SK-N-SH treated with all-trans-retinoic acid at 6 μM for 48 hours (cell line): Measurements from ENCODE around the gene SLK.

Source experiments
- ATAC-seq: fragments of 200-7000 bp; cut with Tn5 transposase; 3 replicates; pipeline ENCODE4 v1.9.1; 2020; ENCODE audit warnings: mild to moderate bottlenecking, moderate library complexity
- ARNTL ChIP-seq: fragments of 450-650 bp; formaldehyde crosslinking; IDR thresholded peaks from 2 replicates; pipeline ENCODE4 v1.5.0; 2020; ENCODE audit warnings: low read depth, mild to moderate bottlenecking, moderate library complexity, borderline replicate concordance
- CREB5 ChIP-seq: fragments of 250-450 bp; sonication (Bioruptor Pico); IDR thresholded peaks from 2 replicates; pipeline ENCODE4 v1.5.1; 2020; ENCODE audit warnings: low read depth, mild to moderate bottlenecking, moderate library complexity
- CSDC2 ChIP-seq: fragments of 250-450 bp; sonication (Bioruptor Pico); IDR thresholded peaks from 2 replicates; pipeline ENCODE4 v1.5.0; 2020; ENCODE audit warnings: mild to moderate bottlenecking, moderate library complexity
- CSRNP3 ChIP-seq: fragments of 250-450 bp; sonication (Bioruptor Pico); IDR thresholded peaks from 2 replicates; pipeline ENCODE4 v1.5.1; 2021; ENCODE audit warnings: mild to moderate bottlenecking, moderate library complexity
- ESRRG ChIP-seq: fragments of 250-450 bp; sonication (Bioruptor Pico); IDR thresholded peaks from 2 replicates; pipeline ENCODE4 v1.6.1; 2021; ENCODE audit warnings: mild to moderate bottlenecking
- GLIS3 ChIP-seq: fragments of 250-450 bp; sonication (Bioruptor Pico); IDR thresholded peaks from 2 replicates; pipeline ENCODE4 v1.5.0; 2020; ENCODE audit warnings: mild to moderate bottlenecking, moderate library complexity
- ISL1 ChIP-seq: fragments of 250-450 bp; sonication (Bioruptor Pico); IDR thresholded peaks from 2 replicates; pipeline ENCODE4 v2.1.2; 2022; ENCODE audit warnings: mild to moderate bottlenecking, moderate library complexity
- OSR1 ChIP-seq: fragments of 250-450 bp; sonication (Bioruptor Pico); IDR thresholded peaks from 2 replicates; pipeline ENCODE4 v1.8.0; 2022; ENCODE audit warnings: moderate library complexity, mild to moderate bottlenecking, inconsistent platforms
- PATZ1 ChIP-seq: fragments of 250-450 bp; sonication (Bioruptor Pico); IDR thresholded peaks from 2 replicates; pipeline ENCODE4 v1.8.0; 2020; ENCODE audit warnings: mild to moderate bottlenecking, moderate library complexity, borderline replicate concordance
- POU6F1 ChIP-seq: fragments of 250-450 bp; sonication (Bioruptor Pico); IDR thresholded peaks from 2 replicates; pipeline ENCODE4 v1.8.0; 2021; ENCODE audit warnings: low read depth, mild to moderate bottlenecking, moderate library complexity, borderline replicate concordance
- PPARA ChIP-seq: fragments of 250-450 bp; sonication (Bioruptor Pico); IDR thresholded peaks from 2 replicates; pipeline ENCODE4 v1.5.0; 2020; ENCODE audit warnings: mild to moderate bottlenecking, borderline replicate concordance
- RARB ChIP-seq: fragments of 250-450 bp; sonication (Bioruptor Pico); IDR thresholded peaks from 2 replicates; pipeline ENCODE4 v1.8.0; 2021; ENCODE audit warnings: mild to moderate bottlenecking, moderate library complexity
- TCF4 ChIP-seq: fragments of 250-450 bp; sonication (Bioruptor Pico); IDR thresholded peaks from 2 replicates; pipeline ENCODE4 v1.8.0; 2021; ENCODE audit warnings: mild to moderate bottlenecking, moderate library complexity, borderline replicate concordance
- TOX ChIP-seq: fragments of 250-450 bp; sonication (Bioruptor Pico); IDR thresholded peaks from 2 replicates; pipeline ENCODE4 v1.8.0; 2021; ENCODE audit warnings: mild to moderate bottlenecking, moderate library complexity, borderline replicate concordance
- TSHZ2 ChIP-seq: fragments of 250-450 bp; sonication (Bioruptor Pico); IDR thresholded peaks from 2 replicates; pipeline ENCODE4 v1.5.0; 2020; ENCODE audit warnings: mild to moderate bottlenecking, moderate library complexity
- ZNF565 ChIP-seq: fragments of 450-650 bp; formaldehyde crosslinking; conservative IDR thresholded peaks from 2 replicates; pipeline ENCODE4 v1.5.0; 2020; ENCODE audit warnings: low read depth, mild to moderate bottlenecking, moderate library complexity
- ZNF70 ChIP-seq: fragments of 450-650 bp; formaldehyde crosslinking; IDR thresholded peaks from 2 replicates; pipeline ENCODE4 v1.5.0; 2020; ENCODE audit warnings: mild to moderate bottlenecking, moderate library complexity

Gene SLK

GRCh38 chr10:104067525-104067924 is 100.6 kb downstream of the SLK start:
- TF ChIP-seq GLIS3 (CRISPR knock-in tag) (no peak), ZNF565 (CRISPR knock-in tag) (no peak), PPARA (CRISPR knock-in tag) (no peak), TOX (CRISPR knock-in tag) (no peak), ARNTL (CRISPR knock-in tag) (no peak)
- ATAC-seq: no peak

- TF ChIP-seq TSHZ2 (CRISPR knock-in tag) (no peak), CSRNP3 (CRISPR knock-in tag) (no peak), ESRRG (CRISPR knock-in tag) (no peak), RARB (CRISPR knock-in tag) (no peak), GLIS3 (CRISPR knock-in tag) (no peak), ISL1 (CRISPR knock-in tag) (no peak), CSDC2 (CRISPR knock-in tag) (no peak), POU6F1 (no peak), OSR1 (CRISPR knock-in tag) (no peak)
- TF ChIP-seq, all 23 proteins: peak for 0
- no peak for ATAC-seq
Measured at GRCh38 chr10:104069613-104070012, 102.7 kb downstream of the SLK start.

DNA sequence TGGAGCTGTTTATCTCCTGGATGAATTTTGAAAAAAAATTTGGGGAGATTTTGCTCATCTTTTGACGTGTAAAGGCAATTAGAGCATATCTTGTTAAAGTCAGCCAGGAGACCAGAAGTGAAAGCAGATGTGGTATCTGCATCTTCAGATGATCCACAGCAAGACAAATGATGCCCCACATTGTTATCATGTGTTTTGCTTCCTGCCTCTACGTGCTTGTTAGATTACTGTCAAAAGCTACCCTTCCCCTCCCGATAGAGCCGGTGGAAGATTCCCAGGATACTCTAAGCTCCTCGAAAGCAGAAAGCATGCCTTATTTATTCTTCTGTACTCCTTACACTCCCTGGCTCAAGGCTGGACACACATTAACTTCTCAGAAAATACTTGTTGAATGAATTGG is 105.8 kb downstream of the SLK start:
- ATAC-seq: no peak
- TF ChIP-seq POU6F1 (no peak), CSRNP3 (CRISPR knock-in tag) (no peak), TCF4 (peak; percentile 37; the same call in 1 of the 2 replicates), CSDC2 (CRISPR knock-in tag) (no peak), CREB5 (CRISPR knock-in tag) (no peak), ZNF70 (CRISPR knock-in tag) (no peak), TOX (CRISPR knock-in tag) (no peak), ZNF565 (CRISPR knock-in tag) (no peak), PATZ1 (CRISPR knock-in tag) (no peak)
